ENCODE results near the gene CLEC9A. TPM values are rescaled to one million over a fixed set of nuclear protein-coding genes. Genes with fewer than 3 reads are reported as not detected.
A peak's percentile ranks its signal among the peaks of the same experiment; 100 is the strongest.

Gene CLEC9A
- polyA plus RNA-seq, 3 donors: 0.07 to 0.59 TPM; not detected in 1

DNA sequence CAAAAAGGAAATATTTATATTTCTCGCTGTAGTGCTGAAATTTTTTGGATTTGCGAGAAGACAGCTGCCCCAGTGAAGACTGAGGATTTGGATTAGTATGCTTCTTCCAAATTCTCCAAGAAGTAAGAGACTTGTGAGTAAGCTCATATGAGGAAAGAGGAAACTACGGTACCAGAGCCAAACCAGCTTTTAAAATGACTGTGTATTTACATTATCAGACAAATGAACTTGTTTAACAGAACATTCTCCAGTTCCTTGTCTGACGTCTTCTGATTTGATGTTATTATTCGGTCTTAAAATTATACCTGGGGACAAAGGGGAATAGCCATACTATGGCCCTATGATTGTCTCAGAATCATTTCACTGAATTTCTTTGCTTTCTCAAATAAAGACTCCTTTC, 12.1 kb upstream of the CLEC9A start:
- H3K4me3 Mint-ChIP-seq: no peak overlapping the region
- WGBS (ENCODE audit: insufficient coverage): no CpG with 5 or more reads among the region's 5 CpGs
- peaks cover 21 to 52% of the 10 kb centered on the region in 2 donors for H3K36me3 ChIP-seq (replicated peaks in 1 of 2; ENCODE audit: control insufficient read depth in 1 of 2, insufficient read depth in 2 of 2, low read length in 2 of 2)
- intact Hi-C loops (cut with micrococcal nuclease): no loop called here
- no peaks in the 10 kb centered on the region for H4K20me1 ChIP-seq (ENCODE audit: insufficient read depth, low read length)
- H3K9me3 ChIP-seq (replicated peaks in 1 of 2; ENCODE audit: control insufficient read depth in 1 of 2, insufficient read depth in 1 of 2, low read length in 2 of 2): no peaks in the 10 kb centered on the region
- peaks cover 11% of the 10 kb centered on the region for H3K4me1 Mint-ChIP-seq
- no peaks in the 10 kb centered on the region for H3K27me3 ChIP-seq (ENCODE audit: control insufficient read depth in 2 of 2, insufficient read depth in 2 of 2, low read length in 2 of 2)
- no peaks in the 10 kb centered on the region for H3K27me3 Mint-ChIP-seq (ENCODE audit: low read depth in 3 of 3)
- H3K79me2 ChIP-seq (ENCODE audit: insufficient read depth, low read length): no peaks in the 10 kb centered on the region
- H2AFZ ChIP-seq (ENCODE audit: insufficient read depth, low read depth, low read length, poor library complexity, severe bottlenecking): no peak overlapping the region
- peaks cover 43 to 55% of the 10 kb centered on the region in 2 donors for H3K36me3 Mint-ChIP-seq
- no peak overlapping the region for H3K4me3 ChIP-seq (replicated peaks in 1 of 3; ENCODE audit: low read depth in 2 of 3, low read length in 3 of 3)
- peak; percentile 30 to 34 (median 33) for DNase-seq
- TF ChIP-seq, protein P1, sequence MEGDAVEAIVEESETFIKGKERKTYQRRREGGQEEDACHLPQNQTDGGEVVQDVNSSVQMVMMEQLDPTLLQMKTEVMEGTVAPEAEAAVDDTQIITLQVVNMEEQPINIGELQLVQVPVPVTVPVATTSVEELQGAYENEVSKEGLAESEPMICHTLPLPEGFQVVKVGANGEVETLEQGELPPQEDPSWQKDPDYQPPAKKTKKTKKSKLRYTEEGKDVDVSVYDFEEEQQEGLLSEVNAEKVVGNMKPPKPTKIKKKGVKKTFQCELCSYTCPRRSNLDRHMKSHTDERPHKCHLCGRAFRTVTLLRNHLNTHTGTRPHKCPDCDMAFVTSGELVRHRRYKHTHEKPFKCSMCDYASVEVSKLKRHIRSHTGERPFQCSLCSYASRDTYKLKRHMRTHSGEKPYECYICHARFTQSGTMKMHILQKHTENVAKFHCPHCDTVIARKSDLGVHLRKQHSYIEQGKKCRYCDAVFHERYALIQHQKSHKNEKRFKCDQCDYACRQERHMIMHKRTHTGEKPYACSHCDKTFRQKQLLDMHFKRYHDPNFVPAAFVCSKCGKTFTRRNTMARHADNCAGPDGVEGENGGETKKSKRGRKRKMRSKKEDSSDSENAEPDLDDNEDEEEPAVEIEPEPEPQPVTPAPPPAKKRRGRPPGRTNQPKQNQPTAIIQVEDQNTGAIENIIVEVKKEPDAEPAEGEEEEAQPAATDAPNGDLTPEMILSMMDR (IDR thresholded peaks at IDR 0.05): no peak
- peak overlapping the region in 3 of 7 donors; percentile 40 to 69 (median 50) for H3K27ac Mint-ChIP-seq
- H3K9me3 Mint-ChIP-seq: peaks cover 0 to 4% (median 3%) of the 10 kb centered on the region in 7 donors
- no peak overlapping the region for H3K27ac ChIP-seq (ENCODE audit: low read depth in 1 of 2, low read length in 2 of 2)
- H3K4me1 ChIP-seq (ENCODE audit: control insufficient read depth in 1 of 2, insufficient read depth in 2 of 2, low read length in 2 of 2): peaks cover 10 to 13% of the 10 kb centered on the region in 2 donors
- no peak overlapping the region for H3K4me2 ChIP-seq (replicated peaks; ENCODE audit: extremely low read depth, low read length, poor library complexity, severe bottlenecking)
- H3K9ac ChIP-seq (ENCODE audit: insufficient read depth, low read length, poor library complexity, severe bottlenecking): no peak overlapping the region

DNA sequence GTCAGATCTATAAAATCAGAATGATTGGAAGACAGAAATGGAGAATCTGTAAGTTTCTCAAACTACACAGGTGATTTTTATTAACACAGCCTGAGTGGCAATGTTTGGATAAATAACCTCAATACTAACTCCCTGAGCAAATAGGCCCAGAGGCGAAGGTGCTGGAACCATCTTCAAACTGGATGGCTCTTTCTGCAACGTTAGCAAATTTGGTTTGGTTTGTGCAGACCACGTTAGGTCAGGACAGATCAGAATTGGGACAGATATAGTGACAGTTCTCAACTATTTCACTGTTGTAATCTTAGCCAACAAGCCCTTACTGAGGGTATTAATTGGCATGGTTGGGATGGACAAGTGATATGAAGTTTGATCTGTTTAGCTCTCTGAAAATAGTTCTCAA, 9.1 kb upstream of the CLEC9A start:
- Histone ChIP-seq H3K9me3 (replicated peaks in 1 of 2; ENCODE audit: control insufficient read depth in 1 of 2, insufficient read depth in 1 of 2, low read length in 2 of 2) (no peaks in the 10 kb centered on the region), H3K79me2 (ENCODE audit: insufficient read depth, low read length) (no peaks in the 10 kb centered on the region), H3K36me3 (replicated peaks in 1 of 2; ENCODE audit: control insufficient read depth in 1 of 2, insufficient read depth in 2 of 2, low read length in 2 of 2) (peaks cover 0 to 25% of the 10 kb centered on the region in 2 donors), H4K20me1 (ENCODE audit: insufficient read depth, low read length) (no peaks in the 10 kb centered on the region), H3K4me1 (ENCODE audit: control insufficient read depth in 1 of 2, insufficient read depth in 2 of 2, low read length in 2 of 2) (peaks cover 15 to 16% of the 10 kb centered on the region in 2 donors), H3K27me3 (ENCODE audit: control insufficient read depth in 2 of 2, insufficient read depth in 2 of 2, low read length in 2 of 2) (no peaks in the 10 kb centered on the region), H3K4me2 (replicated peaks; ENCODE audit: extremely low read depth, low read length, poor library complexity, severe bottlenecking) (no peak overlapping the region), H2AFZ (ENCODE audit: insufficient read depth, low read depth, low read length, poor library complexity, severe bottlenecking) (no peak overlapping the region), H3K27ac (ENCODE audit: low read depth in 1 of 2, low read length in 2 of 2) (no peak overlapping the region), H3K4me3 (replicated peaks in 1 of 3; ENCODE audit: low read depth in 2 of 3, low read length in 3 of 3) (no peak overlapping the region), H3K9ac (ENCODE audit: insufficient read depth, low read length, poor library complexity, severe bottlenecking) (no peak overlapping the region)
- Mint-ChIP-seq H3K4me3 (no peak overlapping the region), H3K9me3 (peaks cover 0 to 4% (median 3%) of the 10 kb centered on the region in 7 donors), H3K27me3 (ENCODE audit: low read depth in 3 of 3) (no peaks in the 10 kb centered on the region), H3K4me1 (peaks cover 14% of the 10 kb centered on the region), H3K36me3 (peaks cover 21 to 29% of the 10 kb centered on the region in 2 donors), H3K27ac (no peak overlapping the region)
- intact Hi-C loops (cut with micrococcal nuclease): loop anchor here in 1 of 2 donors (10.0 kb wide), 2 partner anchors 47 to 193 kb away; partner anchors contain the start of genes CLEC12A and GABARAPL1
- WGBS (ENCODE audit: insufficient coverage): no CpG with 5 or more reads among the region's 3 CpGs
- TF ChIP-seq, protein P1 (IDR thresholded peaks at IDR 0.05): no peak
- no peak for DNase-seq
